ENCODE measurements around the gene PTPRM.

DNA sequence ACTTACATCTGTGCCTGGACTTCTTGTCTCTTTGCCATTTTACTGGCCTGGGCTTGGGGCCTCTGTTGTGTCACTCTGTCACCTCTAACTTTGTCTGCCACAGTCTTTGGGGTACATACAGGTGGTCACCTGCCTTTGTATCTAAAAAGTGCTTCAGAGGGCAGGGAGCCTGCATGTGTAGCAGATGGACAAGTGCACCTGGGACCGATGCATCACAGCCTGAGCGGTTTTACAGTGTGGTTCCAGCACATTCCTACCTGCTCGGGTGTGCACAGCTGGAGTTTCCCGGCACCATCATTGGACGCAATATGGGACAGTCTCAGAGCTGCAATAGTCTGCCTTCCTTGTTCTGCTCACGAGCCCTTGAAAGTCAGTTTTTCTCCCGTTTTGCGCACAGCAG lies 792.4 kb downstream of the PTPRM start:
- TF ChIP-seq, protein P1, sequence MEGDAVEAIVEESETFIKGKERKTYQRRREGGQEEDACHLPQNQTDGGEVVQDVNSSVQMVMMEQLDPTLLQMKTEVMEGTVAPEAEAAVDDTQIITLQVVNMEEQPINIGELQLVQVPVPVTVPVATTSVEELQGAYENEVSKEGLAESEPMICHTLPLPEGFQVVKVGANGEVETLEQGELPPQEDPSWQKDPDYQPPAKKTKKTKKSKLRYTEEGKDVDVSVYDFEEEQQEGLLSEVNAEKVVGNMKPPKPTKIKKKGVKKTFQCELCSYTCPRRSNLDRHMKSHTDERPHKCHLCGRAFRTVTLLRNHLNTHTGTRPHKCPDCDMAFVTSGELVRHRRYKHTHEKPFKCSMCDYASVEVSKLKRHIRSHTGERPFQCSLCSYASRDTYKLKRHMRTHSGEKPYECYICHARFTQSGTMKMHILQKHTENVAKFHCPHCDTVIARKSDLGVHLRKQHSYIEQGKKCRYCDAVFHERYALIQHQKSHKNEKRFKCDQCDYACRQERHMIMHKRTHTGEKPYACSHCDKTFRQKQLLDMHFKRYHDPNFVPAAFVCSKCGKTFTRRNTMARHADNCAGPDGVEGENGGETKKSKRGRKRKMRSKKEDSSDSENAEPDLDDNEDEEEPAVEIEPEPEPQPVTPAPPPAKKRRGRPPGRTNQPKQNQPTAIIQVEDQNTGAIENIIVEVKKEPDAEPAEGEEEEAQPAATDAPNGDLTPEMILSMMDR (IDR thresholded peaks at IDR 0.05) = no peak
- TF ChIP-seq, protein P2, sequence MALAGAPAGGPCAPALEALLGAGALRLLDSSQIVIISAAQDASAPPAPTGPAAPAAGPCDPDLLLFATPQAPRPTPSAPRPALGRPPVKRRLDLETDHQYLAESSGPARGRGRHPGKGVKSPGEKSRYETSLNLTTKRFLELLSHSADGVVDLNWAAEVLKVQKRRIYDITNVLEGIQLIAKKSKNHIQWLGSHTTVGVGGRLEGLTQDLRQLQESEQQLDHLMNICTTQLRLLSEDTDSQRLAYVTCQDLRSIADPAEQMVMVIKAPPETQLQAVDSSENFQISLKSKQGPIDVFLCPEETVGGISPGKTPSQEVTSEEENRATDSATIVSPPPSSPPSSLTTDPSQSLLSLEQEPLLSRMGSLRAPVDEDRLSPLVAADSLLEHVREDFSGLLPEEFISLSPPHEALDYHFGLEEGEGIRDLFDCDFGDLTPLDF (CRISPR knock-in tag; IDR thresholded peaks at IDR 0.05) = no peak
- TF ChIP-seq, protein P3, sequence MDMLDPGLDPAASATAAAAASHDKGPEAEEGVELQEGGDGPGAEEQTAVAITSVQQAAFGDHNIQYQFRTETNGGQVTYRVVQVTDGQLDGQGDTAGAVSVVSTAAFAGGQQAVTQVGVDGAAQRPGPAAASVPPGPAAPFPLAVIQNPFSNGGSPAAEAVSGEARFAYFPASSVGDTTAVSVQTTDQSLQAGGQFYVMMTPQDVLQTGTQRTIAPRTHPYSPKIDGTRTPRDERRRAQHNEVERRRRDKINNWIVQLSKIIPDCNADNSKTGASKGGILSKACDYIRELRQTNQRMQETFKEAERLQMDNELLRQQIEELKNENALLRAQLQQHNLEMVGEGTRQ (CRISPR knock-in tag; IDR thresholded peaks at IDR 0.05) = no peak
- TF ChIP-seq, protein P4, sequence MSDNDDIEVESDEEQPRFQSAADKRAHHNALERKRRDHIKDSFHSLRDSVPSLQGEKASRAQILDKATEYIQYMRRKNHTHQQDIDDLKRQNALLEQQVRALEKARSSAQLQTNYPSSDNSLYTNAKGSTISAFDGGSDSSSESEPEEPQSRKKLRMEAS (CRISPR knock-in tag; IDR thresholded peaks at IDR 0.05) = no peak
- no peak for TF ChIP-seq ZNF121 (CRISPR knock-in tag; IDR thresholded peaks at IDR 0.05)
- TF ChIP-seq CREB1 (CRISPR knock-in tag; IDR thresholded peaks at IDR 0.05) = no peak
- no peak for TF ChIP-seq SP1 (CRISPR knock-in tag; conservative IDR thresholded peaks at IDR 0.05)
- TF ChIP-seq CBFB (CRISPR knock-in tag; IDR thresholded peaks at IDR 0.05; ENCODE audit: low read depth) = no peak
- TF ChIP-seq, protein P5, sequence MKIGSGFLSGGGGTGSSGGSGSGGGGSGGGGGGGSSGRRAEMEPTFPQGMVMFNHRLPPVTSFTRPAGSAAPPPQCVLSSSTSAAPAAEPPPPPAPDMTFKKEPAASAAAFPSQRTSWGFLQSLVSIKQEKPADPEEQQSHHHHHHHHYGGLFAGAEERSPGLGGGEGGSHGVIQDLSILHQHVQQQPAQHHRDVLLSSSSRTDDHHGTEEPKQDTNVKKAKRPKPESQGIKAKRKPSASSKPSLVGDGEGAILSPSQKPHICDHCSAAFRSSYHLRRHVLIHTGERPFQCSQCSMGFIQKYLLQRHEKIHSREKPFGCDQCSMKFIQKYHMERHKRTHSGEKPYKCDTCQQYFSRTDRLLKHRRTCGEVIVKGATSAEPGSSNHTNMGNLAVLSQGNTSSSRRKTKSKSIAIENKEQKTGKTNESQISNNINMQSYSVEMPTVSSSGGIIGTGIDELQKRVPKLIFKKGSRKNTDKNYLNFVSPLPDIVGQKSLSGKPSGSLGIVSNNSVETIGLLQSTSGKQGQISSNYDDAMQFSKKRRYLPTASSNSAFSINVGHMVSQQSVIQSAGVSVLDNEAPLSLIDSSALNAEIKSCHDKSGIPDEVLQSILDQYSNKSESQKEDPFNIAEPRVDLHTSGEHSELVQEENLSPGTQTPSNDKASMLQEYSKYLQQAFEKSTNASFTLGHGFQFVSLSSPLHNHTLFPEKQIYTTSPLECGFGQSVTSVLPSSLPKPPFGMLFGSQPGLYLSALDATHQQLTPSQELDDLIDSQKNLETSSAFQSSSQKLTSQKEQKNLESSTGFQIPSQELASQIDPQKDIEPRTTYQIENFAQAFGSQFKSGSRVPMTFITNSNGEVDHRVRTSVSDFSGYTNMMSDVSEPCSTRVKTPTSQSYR (CRISPR knock-in tag; IDR thresholded peaks at IDR 0.05) = no peak
- TF ChIP-seq, protein P6, sequence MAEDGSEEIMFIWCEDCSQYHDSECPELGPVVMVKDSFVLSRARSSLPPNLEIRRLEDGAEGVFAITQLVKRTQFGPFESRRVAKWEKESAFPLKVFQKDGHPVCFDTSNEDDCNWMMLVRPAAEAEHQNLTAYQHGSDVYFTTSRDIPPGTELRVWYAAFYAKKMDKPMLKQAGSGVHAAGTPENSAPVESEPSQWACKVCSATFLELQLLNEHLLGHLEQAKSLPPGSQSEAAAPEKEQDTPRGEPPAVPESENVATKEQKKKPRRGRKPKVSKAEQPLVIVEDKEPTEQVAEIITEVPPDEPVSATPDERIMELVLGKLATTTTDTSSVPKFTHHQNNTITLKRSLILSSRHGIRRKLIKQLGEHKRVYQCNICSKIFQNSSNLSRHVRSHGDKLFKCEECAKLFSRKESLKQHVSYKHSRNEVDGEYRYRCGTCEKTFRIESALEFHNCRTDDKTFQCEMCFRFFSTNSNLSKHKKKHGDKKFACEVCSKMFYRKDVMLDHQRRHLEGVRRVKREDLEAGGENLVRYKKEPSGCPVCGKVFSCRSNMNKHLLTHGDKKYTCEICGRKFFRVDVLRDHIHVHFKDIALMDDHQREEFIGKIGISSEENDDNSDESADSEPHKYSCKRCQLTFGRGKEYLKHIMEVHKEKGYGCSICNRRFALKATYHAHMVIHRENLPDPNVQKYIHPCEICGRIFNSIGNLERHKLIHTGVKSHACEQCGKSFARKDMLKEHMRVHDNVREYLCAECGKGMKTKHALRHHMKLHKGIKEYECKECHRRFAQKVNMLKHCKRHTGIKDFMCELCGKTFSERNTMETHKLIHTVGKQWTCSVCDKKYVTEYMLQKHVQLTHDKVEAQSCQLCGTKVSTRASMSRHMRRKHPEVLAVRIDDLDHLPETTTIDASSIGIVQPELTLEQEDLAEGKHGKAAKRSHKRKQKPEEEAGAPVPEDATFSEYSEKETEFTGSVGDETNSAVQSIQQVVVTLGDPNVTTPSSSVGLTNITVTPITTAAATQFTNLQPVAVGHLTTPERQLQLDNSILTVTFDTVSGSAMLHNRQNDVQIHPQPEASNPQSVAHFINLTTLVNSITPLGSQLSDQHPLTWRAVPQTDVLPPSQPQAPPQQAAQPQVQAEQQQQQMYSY (CRISPR knock-in tag; IDR thresholded peaks at IDR 0.05) = no peak
